HG02885 (cell line): Measurements from ENCODE around the gene ALX1.

Experiments
- ATAC-seq: cut with Tn5 transposase; IDR thresholded peaks from one replicate; pipeline ENCODE4 v1.9.1; 2021; ENCODE audit warnings: mild to moderate bottlenecking; ENCODE audit not compliant: unreplicated experiment, poor library complexity

ALX1 gene

GRCh38 chr12:85280165-85280983 is at the start of gene ALX1:
TSS of gene ALX1 (plus strand) at chr12:85280220. CDS start at chr12:85280262, 42 bp downstream.
- peak; percentile 79 for ATAC-seq

DNA sequence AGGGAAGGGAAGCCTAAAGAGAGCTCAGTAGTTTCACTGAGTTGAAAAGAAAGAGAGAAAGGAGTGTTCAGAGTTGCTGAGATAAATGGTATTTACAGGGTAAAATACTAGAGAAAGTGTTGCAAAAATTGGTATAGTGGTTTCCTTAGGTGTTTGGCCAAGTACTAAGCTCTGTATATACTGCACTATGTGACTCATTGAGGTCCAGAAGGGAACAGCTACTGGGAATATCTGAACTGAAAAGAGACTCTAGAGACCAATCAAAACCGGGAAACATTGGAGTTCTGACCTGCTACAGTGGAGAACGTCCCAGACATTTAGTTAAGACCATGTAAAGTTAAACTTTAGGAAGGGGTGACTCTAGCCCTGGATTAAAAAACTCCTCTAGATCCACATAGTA is 42.7 kb upstream of the ALX1 start:
- no peak for ATAC-seq

- no peak for ATAC-seq
Observed at GRCh38 chr12:85244561-85244960, 35.5 kb upstream of the ALX1 start.

DNA sequence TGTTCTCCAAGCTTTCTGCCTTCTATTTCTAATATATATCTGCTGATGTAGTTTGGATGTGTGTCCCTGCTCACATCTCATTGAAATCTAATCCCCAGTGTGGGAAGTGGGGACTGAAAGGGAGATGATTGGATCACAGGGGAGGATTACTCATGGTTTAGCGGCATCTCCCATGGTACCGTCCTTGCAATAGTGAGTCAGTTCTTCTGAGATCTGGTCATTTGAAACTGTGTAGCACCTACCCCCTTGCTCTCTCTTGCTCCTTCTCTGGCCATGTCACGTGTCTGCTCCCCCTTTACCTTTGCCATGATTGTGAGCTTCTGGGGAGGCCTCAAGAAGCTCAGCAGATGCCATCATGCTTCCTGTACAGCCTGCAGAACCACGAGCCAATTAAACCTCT is 26.2 kb upstream of the ALX1 start:
- ATAC-seq, result no peak

DNA sequence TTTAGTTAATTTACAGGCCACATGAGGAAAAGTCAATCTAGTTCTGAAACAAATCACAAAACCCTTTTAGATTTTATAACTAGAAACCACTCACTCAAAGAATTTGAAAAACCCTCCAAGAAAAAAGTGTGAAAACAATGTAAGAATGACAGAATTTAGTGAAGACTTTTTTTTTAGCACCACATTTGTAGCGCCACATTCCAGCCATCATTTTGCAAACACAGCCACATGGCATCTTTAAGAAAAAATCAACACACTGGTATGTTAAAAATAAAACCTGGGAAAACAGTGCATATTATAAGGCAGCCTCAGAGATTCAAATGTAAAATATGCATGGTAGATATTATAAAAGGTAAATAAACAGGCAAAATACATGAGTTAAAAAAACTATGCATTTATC is 22.3 kb upstream of the ALX1 start:
- ATAC-seq, result no peak

DNA sequence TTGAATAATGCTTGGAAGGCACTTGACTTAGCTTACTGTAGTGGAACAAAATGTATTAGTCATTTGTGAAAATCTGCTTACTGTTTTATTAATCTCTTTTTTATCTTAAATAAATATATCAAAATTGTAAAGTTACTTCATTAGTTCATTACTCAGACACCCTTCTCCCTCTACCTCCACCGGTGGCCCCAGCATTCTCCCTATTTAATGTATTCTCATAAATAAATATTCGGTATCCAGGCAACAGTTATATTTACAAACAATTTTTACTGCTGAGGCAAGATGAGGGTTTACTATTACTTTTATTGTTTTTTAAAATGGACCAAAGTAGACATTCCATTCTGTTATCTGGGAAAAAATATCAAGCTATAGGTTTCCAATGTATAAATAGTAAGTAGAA is 19.6 kb upstream of the ALX1 start:
- no peak for ATAC-seq

DNA sequence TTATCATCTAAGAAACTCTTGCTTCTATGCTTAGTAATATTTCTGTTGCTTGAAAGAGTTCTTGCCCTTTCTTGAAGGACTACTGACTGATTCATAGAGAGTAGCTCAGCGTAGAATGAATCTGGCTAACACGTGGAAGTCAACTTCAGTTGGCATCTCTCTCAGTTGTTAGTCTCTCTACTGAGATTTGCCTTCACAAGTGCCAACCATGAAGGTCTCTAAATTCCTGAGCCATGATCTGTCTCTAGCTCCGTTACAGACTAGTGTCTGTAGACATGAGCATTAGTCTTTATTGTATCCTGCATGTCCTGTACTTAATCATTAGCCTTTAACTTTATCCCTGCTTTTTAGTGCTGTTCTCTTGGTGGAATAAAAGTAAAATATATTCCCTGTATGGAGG is 19.1 kb upstream of the ALX1 start:
- no peak for ATAC-seq

GRCh38 chr12:85266356-85266755 is 13.7 kb upstream of the ALX1 start:
- ATAC-seq, result no peak

- ATAC-seq, result peak; percentile 85
Observed at GRCh38 chr12:85273381-85274314, 6.4 kb upstream of the ALX1 start.

DNA sequence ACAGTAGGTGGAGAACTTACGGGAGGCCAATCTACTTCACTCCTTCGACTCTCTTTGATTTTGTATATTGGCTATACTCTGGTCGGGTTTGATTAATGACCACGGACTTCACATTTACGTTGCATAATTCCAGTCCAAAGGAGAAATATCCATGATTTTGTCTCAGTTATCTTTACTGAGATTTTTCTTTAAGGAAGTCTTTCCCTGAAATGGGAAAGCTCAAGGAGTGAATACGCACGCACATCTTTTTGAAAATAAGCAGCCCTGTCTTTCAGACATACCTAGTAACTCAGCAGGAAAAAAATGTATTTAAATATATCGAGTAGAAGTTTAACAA is 5.7 kb upstream of the ALX1 start:
- ATAC-seq, result no peak

- ATAC-seq, result no peak
Observed at GRCh38 chr12:85275374-85275773, 4.6 kb upstream of the ALX1 start.

GRCh38 chr12:85277191-85277590 is 2.8 kb upstream of the ALX1 start:
- no peak for ATAC-seq

GRCh38 chr12:85277900-85278597 is 2.0 kb upstream of the ALX1 start:
- no peak for ATAC-seq

DNA sequence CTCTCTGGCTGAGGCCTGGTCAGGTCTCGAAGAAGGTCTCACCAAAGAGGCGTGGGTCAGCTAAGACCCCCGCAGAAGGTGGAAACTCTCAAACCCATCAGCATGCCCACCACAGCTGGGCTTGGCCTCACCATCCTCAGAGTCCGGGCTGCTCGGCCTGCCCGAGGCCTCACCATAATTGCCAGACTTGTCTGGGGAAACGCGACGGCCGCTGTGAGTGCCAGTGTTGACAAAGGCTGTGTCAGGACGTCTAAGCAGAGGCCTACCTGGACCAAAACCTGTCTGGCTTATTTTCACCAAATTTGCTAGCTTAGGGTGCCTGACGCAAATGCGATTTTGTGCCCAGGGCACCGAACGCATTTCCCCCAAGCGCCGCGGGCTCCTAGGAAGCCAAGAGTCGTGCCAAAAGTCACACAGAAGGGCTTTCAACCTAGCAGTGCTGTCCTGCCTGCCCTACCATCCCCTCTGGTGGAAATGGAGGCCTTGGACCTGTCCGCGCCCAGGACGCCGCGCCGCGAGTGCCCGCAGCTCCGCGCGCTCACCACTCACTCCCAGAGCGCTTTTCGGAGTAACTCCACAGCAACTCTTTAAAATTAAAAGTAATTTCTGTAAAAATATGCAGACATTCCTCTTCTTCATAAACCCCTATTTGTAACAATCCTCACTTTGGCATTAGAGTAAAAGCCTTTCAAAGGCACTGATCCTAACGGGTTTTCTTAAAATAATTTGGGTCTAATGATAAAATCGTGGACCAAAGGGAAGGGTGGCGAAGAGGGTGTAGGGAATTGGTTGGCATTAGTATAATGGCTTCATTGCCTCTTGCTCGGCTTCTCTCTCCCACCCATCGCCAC is 1.2 kb upstream of the ALX1 start:
- no peak for ATAC-seq

GRCh38 chr12:85279449-85280164 is 413 bp upstream of the ALX1 start:
- ATAC-seq, result peak; percentile 7

GRCh38 chr12:85280984-85281630 is 1.1 kb downstream of the ALX1 start:
- peak; percentile 4 for ATAC-seq

- no peak for ATAC-seq
Observed at GRCh38 chr12:85281636-85282312, 1.8 kb downstream of the ALX1 start.

DNA sequence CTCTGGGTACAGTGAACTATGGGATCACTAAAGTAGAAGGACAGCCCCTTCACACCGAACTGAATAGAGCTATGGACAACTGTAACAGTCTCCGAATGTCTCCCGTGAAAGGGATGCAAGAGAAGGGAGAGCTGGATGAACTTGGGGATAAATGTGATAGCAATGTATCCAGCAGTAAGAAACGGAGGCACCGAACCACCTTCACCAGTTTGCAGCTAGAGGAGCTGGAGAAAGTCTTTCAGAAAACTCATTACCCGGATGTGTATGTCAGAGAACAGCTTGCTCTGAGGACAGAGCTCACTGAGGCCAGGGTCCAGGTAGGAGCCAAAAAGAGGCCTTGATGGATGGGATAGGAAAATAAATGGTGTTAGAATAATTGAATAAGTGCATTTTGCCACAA is 3.5 kb downstream of the ALX1 start:
- ATAC-seq, result no peak
